HepG2 (cell line): ENCODE results near the gene NLRC5. TPM values are rescaled to one million over a fixed set of nuclear protein-coding genes. Genes with fewer than 3 reads are reported as not detected.

Experiments
- ATAC-seq: fragments of 200-7000 bp; cut with Tn5 transposase; 3 replicates; pipeline ENCODE4 v1.9.1; 2020; ENCODE audit warnings: mild to moderate bottlenecking, moderate library complexity
- BruUV-seq: library from RNA; stranded (reverse); fragments of 400-500 nt; replicated peaks from 2 replicates; lab custom pipeline; 2021; lab: Mats Ljungman, UMichigan
- CTCF ChIA-PET: fragments of 300-600 bp; formaldehyde crosslinking; extraction: SDS; loops from one replicate; lab custom pipeline; 2021; ENCODE audit warnings: low total read pairs, inconsistent platforms, low intra/inter-chr PET ratio; lab: Yijun Ruan, JAX
- POLR2A ChIA-PET: fragments of 350-600 bp; sonication (Branson Sonifier 250); formaldehyde crosslinking; loops from one replicate; lab custom pipeline; 2020; ENCODE audit warnings: antibody characterized with exemption, inconsistent platforms; lab: Yijun Ruan, JAX
- DNase-seq: peaks from one replicate; pipeline ENCODE4 v3.0.0-alpha.2; 2015; ENCODE audit warnings: low spot score
- FAIRE-seq: peaks from 3 replicates; lab custom pipeline; 2011; peaks lifted over from hg19 to GRCh38; lab: Jason Lieb, UNC
- H2AFZ ChIP-seq: one replicate; pipeline ENCODE4 v1.6.1; 2011; ENCODE audit warnings: low read length, inconsistent platforms
- H3K27ac ChIP-seq: fragments of 300-600 bp; 3 replicates; pipeline ENCODE4 v1.8.0; 2011; ENCODE audit warnings: mixed run types, mild to moderate bottlenecking, mixed read lengths, low read length, inconsistent platforms; ENCODE audit not compliant: insufficient read depth; ENCODE audit errors: extremely low read length
- H3K27me3 ChIP-seq, 2 experiments: fragments of 200-600 bp in 1 of 2; 2 replicates in 1 of 2; 3 replicates in 1 of 2; pipeline versions ENCODE4 v1.6.0 to v1.8.0; 2011; ENCODE audit warnings: low read length in 2 of 2, mild to moderate bottlenecking in 2 of 2, moderate library complexity in 2 of 2, inconsistent platforms in 1 of 2; ENCODE audit not compliant: insufficient read depth in 2 of 2, control insufficient read depth in 1 of 2
- H3K36me3 ChIP-seq, 2 experiments: fragments of 200-600 bp in 1 of 2; replicated peaks in 1 of 2; 2 replicates in 1 of 2; 3 replicates in 1 of 2; pipeline versions ENCODE4 v1.5.1 to v1.8.0; 2011; ENCODE audit warnings: low read length in 2 of 2, inconsistent platforms in 1 of 2; ENCODE audit not compliant: insufficient read depth in 2 of 2, control insufficient read depth in 1 of 2
- H3K4me1 ChIP-seq: 2 replicates; pipeline ENCODE4 v1.5.1; 2012; ENCODE audit warnings: low read length, inconsistent platforms; ENCODE audit not compliant: insufficient read depth
- H3K4me2 ChIP-seq: 2 replicates; pipeline ENCODE4 v1.6.0; 2011; ENCODE audit warnings: low read depth, low read length, inconsistent platforms
- H3K4me3 ChIP-seq, 3 experiments: fragments of 200-600 bp in 1 of 3; sonication (generic), shearing (Covaris generic) in 1 of 3; replicated peaks in 1 of 3; 2 replicates each; pipeline ENCODE4 v1.5.1; 2011 to 2016; ENCODE audit warnings: low read length in 3 of 3, inconsistent platforms in 2 of 3, low read depth in 2 of 3, mild to moderate bottlenecking in 2 of 3, control low read depth in 1 of 3, mixed read lengths in 1 of 3; ENCODE audit not compliant: insufficient read depth in 1 of 3
- H3K79me2 ChIP-seq: one replicate; pipeline ENCODE4 v1.6.1; 2011; ENCODE audit warnings: low read length, inconsistent platforms; ENCODE audit not compliant: insufficient read depth
- H3K9ac ChIP-seq: 2 replicates; pipeline ENCODE4 v1.6.0; 2011; ENCODE audit warnings: mild to moderate bottlenecking, low read depth, low read length, inconsistent platforms; ENCODE audit not compliant: insufficient read depth
- H3K9me3 ChIP-seq: 2 replicates; pipeline ENCODE4 v1.5.1; 2012; ENCODE audit warnings: mild to moderate bottlenecking, low read length
- H4K20me1 ChIP-seq: 2 replicates; pipeline ENCODE4 v1.6.0; 2011; ENCODE audit warnings: inconsistent platforms, mild to moderate bottlenecking, low read length, moderate library complexity; ENCODE audit not compliant: insufficient read depth
- ATAD3A ChIP-seq: sonication (generic); formaldehyde crosslinking; IDR thresholded peaks from 2 replicates; pipeline ENCODE4 v1.4.0; 2020; ENCODE audit warnings: missing genetic modification reagents
- CHCHD3 ChIP-seq: sonication (generic); formaldehyde crosslinking; IDR thresholded peaks from 2 replicates; pipeline ENCODE4 v1.8.0; 2022; ENCODE audit warnings: mild to moderate bottlenecking, missing genetic modification reagents, moderate library complexity
- FLYWCH1 ChIP-seq: sonication (generic); formaldehyde crosslinking; IDR thresholded peaks from 2 replicates; pipeline ENCODE4 v1.8.1; 2023; ENCODE audit warnings: mild to moderate bottlenecking, missing genetic modification reagents
- GPN1 ChIP-seq: sonication (generic); formaldehyde crosslinking; IDR thresholded peaks from 2 replicates; pipeline ENCODE4 v1.5.1; 2020; ENCODE audit warnings: missing genetic modification reagents, borderline replicate concordance
- HHEX ChIP-seq: IDR thresholded peaks from 2 replicates; pipeline ENCODE4 v1.6.1; 2016; ENCODE audit warnings: control low read depth
- HMG20A ChIP-seq: IDR thresholded peaks from 2 replicates; pipeline ENCODE4 v1.6.1; 2016; ENCODE audit warnings: borderline replicate concordance
- KAT7 ChIP-seq: IDR thresholded peaks from 2 replicates; pipeline ENCODE4 v1.6.1; 2018; ENCODE audit warnings: borderline replicate concordance, missing compliant biosample characterization
- MAF1 ChIP-seq: sonication (generic); formaldehyde crosslinking; IDR thresholded peaks from 2 replicates; pipeline ENCODE4 v1.5.0; 2020; ENCODE audit warnings: missing genetic modification reagents, borderline replicate concordance
- TCF7 ChIP-seq: sonication (generic); IDR thresholded peaks from 2 replicates; pipeline ENCODE4 v1.6.1; 2016; ENCODE audit warnings: antibody characterized with exemption, low read depth
- ZNF17 ChIP-seq: sonication (generic); formaldehyde crosslinking; IDR thresholded peaks from 2 replicates; pipeline ENCODE4 v1.5.0; 2020; ENCODE audit warnings: mild to moderate bottlenecking, missing genetic modification reagents
- ZNF230 ChIP-seq: sonication (generic); formaldehyde crosslinking; IDR thresholded peaks from 2 replicates; pipeline ENCODE4 v1.4.0; 2020; ENCODE audit warnings: mild to moderate bottlenecking, missing genetic modification reagents
- ZNF577 ChIP-seq: sonication (generic); formaldehyde crosslinking; IDR thresholded peaks from 2 replicates; pipeline ENCODE4 v1.4.0; 2020; ENCODE audit warnings: mild to moderate bottlenecking, low read depth, missing genetic modification reagents, borderline replicate concordance
- WGBS: methylation state at CpG from one replicate; pipeline ENCODE4 v1.1.6; 2017; ENCODE audit warnings: low lambda C conversion rate; 5-methylcytosine and 5-hydroxymethylcytosine counted together
- in situ Hi-C: cut with HindIII; loops from 2 replicates; pipeline ENCODE4 v1.10.0; 2017; ENCODE audit warnings: low pct_unique_long_range_greater_than_20kb; ENCODE audit not compliant: extremely low pct_ligation_motif_present
- intact Hi-C: fragments of 100-400 bp; cut with micrococcal nuclease; formaldehyde crosslinking; loops from one replicate; pipeline ENCODE4 v1.10.0; 2022; ENCODE audit not compliant: unreplicated experiment
- polyA plus RNA-seq, 8 experiments: library from polyadenylated mRNA; depleted of rRNA in 3 of 8; stranded (reverse) in 7 of 8; unstranded in 1 of 8; fragments of >200 nt; fragmentation: Illumina TruSeq in 4 of 8; extraction: Trizol in 4 of 8; gene quantifications; 2 replicates each; pipeline versions ENCODE4 v1.2.1 to v1.2.3, GENCODE V29; 2011 to 2016; ENCODE audit warnings: low read depth in 4 of 8, missing spikeins in 1 of 8, mixed read lengths in 1 of 8; ENCODE audit not compliant: insufficient read depth in 1 of 8
- total RNA-seq, 5 experiments: library from RNA; depleted of rRNA; stranded (reverse); fragments of >200 nt; fragmentation: Illumina TruSeq; extraction: Trizol; gene quantifications; 2 replicates each; pipeline ENCODE4 v1.2.3, GENCODE V29; 2016; ENCODE audit warnings: low read depth in 1 of 5
- TF ChIP-seq, protein P1 (sequence below): sonication (generic); formaldehyde crosslinking; IDR thresholded peaks from 2 replicates; pipeline ENCODE4 v1.5.1; 2020; ENCODE audit warnings: mild to moderate bottlenecking, missing genetic modification reagents, moderate library complexity
- TF ChIP-seq, protein P2 (sequence below): sonication (generic); formaldehyde crosslinking; IDR thresholded peaks from 2 replicates; pipeline ENCODE4 v1.8.1; 2022; ENCODE audit warnings: mild to moderate bottlenecking, missing genetic modification reagents

NLRC5 gene
- total and polyA plus RNA-seq, 2 of the 13 experiments (the other 11 are each of a cell fraction or from before 2014, with no cell fraction given) = 6.3 to 12.7 TPM

DNA sequence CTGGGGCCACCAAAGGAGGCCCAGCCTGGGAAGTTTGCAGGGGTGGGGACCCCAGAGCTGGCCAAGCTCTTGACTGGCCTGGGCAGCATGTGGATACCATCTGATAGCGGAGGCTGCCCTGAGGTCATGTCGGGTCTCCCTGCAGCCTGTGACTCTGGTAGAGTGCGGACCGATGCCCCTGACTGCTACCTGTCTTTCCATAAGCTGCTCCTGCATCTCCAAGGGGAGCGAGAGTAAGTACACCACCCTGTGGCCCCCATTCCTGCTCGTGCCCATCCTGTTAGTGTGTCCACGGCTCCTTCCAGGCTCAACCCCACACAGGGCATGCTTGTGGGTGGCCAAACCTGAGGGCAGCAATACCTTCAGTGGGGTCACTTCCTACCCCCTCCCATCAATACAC, 19.6 kb upstream of the NLRC5 start:
- FAIRE-seq = no peak
- CTCF ChIA-PET = no interaction called here

More for the DNA sequence above, 19.6 kb upstream of the NLRC5 start:
- POLR2A ChIA-PET = interaction anchor here (1.0 kb wide), 1 partner anchor 38 kb away, joined by 3 read pairs; no protein-coding TSS in a partner anchor
- no peaks in the 10 kb centered on the region for H3K9me3 ChIP-seq
- H2AFZ ChIP-seq = no peak overlapping the region
- H3K79me2 ChIP-seq = no peaks in the 10 kb centered on the region
- no peaks in the 10 kb centered on the region for H3K36me3 ChIP-seq
- peaks cover 72% of the 10 kb centered on the region for H3K4me1 ChIP-seq
- WGBS = no CpG with 5 or more reads among the region's 7 CpGs
- in situ Hi-C loops = no loop called here
- H3K27ac ChIP-seq = no peak overlapping the region
- BruUV-seq = no TSS peak
- no peak overlapping the region for H3K4me2 ChIP-seq
- no peaks in the 10 kb centered on the region for H4K20me1 ChIP-seq
- intact Hi-C loops = no loop called here
- H3K4me3 ChIP-seq = no peak overlapping the region
- ATAC-seq (no peak), DNase-seq (no peak)
- no peak overlapping the region for H3K9ac ChIP-seq
- H3K27me3 ChIP-seq = 0 out of 5 replicates have a peak, but pooled peaks cover 0 to 1% of the 10 kb centered on the region in 2 experiments
- TF ChIP-seq ZNF230 (CRISPR knock-in tag) (no peak), TCF7 (no peak), HHEX (CRISPR knock-in tag) (no peak), KAT7 (no peak), ATAD3A (CRISPR knock-in tag) (no peak), MAF1 (CRISPR knock-in tag) (no peak), GPN1 (CRISPR knock-in tag) (no peak), CHCHD3 (CRISPR knock-in tag) (0 out of 2 replicates have a peak, but pooled peaks have one; percentile 52), FLYWCH1 (CRISPR knock-in tag) (no peak), ZNF17 (CRISPR knock-in tag) (no peak), ZNF577 (CRISPR knock-in tag) (no peak), HMG20A (CRISPR knock-in tag) (no peak)
- TF ChIP-seq, protein P1, sequence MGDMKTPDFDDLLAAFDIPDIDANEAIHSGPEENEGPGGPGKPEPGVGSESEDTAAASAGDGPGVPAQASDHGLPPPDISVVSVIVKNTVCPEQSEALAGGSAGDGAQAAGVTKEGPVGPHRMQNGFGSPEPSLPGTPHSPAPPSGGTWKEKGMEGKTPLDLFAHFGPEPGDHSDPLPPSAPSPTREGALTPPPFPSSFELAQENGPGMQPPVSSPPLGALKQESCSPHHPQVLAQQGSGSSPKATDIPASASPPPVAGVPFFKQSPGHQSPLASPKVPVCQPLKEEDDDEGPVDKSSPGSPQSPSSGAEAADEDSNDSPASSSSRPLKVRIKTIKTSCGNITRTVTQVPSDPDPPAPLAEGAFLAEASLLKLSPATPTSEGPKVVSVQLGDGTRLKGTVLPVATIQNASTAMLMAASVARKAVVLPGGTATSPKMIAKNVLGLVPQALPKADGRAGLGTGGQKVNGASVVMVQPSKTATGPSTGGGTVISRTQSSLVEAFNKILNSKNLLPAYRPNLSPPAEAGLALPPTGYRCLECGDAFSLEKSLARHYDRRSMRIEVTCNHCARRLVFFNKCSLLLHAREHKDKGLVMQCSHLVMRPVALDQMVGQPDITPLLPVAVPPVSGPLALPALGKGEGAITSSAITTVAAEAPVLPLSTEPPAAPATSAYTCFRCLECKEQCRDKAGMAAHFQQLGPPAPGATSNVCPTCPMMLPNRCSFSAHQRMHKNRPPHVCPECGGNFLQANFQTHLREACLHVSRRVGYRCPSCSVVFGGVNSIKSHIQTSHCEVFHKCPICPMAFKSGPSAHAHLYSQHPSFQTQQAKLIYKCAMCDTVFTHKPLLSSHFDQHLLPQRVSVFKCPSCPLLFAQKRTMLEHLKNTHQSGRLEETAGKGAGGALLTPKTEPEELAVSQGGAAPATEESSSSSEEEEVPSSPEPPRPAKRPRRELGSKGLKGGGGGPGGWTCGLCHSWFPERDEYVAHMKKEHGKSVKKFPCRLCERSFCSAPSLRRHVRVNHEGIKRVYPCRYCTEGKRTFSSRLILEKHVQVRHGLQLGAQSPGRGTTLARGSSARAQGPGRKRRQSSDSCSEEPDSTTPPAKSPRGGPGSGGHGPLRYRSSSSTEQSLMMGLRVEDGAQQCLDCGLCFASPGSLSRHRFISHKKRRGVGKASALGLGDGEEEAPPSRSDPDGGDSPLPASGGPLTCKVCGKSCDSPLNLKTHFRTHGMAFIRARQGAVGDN (CRISPR knock-in tag) = 0 out of 2 replicates have a peak, but pooled peaks have one; percentile 5
- TF ChIP-seq, protein P2, sequence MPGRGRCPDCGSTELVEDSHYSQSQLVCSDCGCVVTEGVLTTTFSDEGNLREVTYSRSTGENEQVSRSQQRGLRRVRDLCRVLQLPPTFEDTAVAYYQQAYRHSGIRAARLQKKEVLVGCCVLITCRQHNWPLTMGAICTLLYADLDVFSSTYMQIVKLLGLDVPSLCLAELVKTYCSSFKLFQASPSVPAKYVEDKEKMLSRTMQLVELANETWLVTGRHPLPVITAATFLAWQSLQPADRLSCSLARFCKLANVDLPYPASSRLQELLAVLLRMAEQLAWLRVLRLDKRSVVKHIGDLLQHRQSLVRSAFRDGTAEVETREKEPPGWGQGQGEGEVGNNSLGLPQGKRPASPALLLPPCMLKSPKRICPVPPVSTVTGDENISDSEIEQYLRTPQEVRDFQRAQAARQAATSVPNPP (CRISPR knock-in tag) = no peak
